Inflammatory macrophage treated with lipopolysaccharide for 4 hours (primary cell): Measurements from ENCODE around the gene ATP2B2.
A peak's percentile ranks its signal among the peaks of the same experiment; 100 is the strongest.

Experiments
- DNase-seq: peaks from one replicate; pipeline ENCODE4 v3.0.0-alpha.2; 2020

The ATP2B2 gene

DNA sequence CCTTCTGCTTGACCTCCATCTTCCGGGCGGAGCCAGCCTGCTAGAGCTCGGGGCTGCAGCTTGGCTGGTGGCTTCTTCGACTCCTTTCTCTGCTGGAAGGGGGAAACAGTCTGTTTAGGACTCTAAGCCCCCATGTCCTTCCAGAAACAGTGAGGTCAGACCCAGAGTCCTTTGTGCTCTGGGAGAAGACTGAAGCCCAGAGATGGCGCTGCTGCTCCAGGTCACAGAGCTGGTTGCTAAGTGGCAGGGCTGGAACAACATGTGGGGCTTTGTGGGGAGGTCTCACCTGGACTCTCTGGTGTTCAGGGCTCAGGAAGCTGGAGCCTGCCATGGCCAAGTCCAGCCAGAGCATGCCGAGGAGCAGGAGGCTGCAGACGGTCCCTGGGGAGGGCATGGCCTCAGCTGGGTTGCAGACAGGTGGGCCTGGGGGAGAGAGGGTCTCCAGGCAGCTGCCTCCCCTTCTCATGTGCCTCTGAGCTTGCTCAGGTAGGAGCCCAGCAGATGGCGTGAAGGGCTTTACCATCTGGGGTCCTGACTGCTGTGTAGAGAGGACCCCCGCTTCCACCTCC is 215.5 kb downstream of the ATP2B2 start:
- DNase-seq, result no peak

DNA sequence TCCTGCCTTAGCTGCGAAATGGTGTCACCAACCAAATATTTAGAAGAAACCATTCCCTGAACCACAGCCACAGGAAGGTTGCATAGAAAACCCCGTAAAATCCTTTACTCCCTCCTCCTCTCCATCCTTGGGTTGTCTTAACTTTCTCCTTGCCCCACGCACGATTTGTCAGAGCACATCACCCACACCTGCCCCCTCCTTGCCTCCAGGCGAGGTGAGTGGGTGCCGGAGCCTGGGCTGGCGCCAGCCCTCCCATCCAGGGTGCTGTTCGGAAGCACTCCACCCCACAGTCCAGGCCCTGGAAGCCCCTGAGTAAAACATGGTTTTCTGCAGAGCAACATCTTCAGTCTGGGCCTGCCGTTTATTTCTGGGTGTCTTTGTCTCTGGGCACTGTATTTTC is 216.3 kb downstream of the ATP2B2 start:
- DNase-seq, result no peak

DNA sequence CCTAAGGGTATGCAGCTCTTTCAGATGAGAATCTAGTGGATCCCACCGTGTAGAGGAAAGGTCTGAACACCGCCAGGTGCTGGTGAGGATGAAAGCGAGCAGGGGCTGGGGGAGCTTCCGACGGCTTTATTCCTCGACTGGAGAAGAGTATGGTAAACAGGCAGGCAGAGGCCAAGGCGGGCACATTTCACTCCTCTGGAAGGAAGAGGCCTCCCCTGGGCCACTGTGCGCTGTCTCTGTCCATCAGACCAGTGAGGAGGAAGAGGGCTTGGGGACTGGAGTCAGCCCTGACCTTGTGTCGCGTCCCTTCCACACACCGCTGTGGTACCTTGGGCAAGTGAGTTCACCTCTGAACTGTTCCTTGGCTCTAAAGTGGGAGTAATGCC is 216.8 kb downstream of the ATP2B2 start:
- DNase-seq, result no peak

DNA sequence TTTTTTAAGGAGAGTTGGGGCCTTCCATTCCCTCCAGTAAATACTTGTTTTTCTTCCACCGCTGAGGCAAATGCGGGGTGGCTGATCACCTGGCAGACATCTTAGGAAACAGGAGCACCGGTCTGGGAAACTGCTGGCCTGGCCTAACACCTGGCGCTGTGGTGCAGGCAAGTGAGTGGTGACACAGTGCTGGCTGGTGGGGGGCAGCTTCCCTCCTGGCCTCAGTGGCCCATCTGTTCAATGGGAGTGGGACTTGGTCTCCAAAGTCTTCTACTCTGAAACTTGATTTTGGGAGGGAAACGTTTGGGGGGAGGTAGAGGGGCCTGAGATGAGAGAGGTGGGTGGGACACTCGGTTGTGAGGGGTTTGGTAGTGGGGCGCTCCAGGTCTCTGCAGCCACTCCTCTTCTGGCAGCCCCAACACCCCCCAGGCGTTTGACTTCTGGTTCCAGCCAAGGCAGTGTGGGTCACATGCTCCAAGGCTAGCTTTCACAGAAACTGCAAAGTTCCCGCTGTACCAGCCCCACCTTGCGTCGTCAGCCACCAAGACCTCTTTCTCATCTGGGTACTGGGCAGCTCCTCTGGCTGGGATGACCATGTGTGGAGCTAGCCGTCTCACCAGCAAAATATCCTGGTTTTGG is 217.3 kb downstream of the ATP2B2 start:
- no peak for DNase-seq

DNA sequence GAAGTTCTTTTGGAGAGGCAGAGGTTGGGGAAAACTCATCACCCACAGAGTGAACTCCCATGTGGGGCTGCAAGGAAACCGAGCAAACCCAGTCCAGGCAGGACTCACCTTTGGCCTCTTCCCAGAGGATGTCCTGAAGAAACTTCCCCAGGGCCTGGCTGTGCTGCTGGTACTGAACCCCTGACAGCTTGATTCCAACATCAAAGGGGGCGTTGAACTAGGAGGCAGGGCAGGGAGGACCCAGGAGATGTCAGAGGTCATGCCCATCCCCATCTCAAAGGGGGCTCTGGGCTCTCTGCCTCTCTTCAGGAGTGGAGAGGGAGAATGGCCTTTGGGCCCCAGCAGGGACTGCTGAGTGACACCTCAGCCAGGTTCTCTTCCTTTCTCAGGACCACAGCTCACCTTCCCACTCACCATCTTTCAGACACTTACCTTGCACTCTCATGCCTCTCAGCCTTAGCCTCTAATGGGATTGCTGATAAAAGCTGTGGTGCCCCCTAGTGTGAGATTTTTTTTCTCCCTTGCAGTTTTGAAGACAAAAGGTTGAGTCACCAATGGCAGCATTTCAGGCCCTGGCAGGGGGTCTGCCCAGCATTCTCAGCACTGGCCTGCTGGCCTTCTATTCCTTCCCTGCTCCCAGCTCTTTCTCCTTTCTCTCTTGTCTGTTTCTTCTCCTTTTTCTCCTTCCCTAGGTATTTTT is 218.6 kb downstream of the ATP2B2 start:
- DNase-seq, result no peak

DNA sequence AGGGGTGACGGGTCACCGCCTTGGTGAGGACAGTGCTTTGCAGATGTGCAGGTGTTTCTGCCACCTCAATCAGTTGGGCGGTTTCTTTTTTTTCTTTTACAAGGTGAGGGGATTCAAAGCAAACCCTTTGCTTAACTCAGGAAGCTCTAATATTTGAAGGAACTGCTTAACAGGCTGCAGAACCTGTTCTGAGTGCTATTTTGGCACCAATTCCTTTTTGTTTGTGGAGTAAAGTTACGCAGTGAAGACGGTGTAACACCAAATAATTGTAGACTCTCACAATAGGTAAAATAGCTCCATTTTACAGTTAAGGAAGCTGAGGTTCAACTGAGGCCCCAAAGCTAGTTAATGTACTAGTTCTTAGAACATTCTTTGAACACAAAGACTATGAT is 219.3 kb downstream of the ATP2B2 start:
- DNase-seq, result no peak

DNA sequence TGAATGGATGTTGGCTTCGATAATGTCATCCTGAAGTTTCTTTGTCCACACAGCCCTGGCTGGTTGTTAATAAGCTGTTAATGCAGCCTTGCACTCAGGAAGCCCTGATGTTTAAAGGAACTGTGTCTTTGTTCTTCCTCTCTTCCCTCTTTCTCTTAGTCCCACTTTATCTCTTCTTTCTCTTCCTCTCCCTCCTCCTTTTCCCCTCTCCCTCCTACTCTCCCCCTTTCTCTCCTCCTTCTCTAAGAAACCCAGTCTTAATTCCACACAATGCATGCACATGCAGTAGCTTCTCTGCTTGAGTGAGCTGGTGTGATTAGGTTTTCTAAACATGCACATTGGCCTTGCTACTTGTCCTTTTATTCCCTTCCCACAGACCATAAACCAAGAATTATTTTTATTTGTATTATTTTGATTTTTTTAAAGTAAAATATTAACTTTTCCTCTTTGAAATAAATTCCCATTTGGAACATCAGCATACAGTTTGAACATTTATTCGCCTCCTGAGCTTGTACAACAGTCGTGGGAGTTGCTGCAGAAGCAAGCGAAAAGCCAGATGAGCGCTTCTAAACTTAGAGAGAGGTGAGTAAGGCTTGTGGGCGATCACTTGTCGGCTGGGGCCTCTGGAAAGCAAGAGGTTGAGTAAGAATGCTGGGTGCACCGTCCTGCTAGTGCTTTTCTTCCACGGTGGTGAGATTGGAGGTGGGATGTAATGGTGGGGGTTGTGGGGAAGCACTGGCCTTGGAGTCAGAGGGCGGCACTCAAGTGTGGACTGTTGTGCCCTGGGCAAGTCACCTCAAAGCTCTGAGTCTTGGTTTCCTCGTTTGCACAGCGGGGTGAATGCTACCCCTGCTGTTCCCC is 219.9 kb downstream of the ATP2B2 start:
- no peak for DNase-seq

DNA sequence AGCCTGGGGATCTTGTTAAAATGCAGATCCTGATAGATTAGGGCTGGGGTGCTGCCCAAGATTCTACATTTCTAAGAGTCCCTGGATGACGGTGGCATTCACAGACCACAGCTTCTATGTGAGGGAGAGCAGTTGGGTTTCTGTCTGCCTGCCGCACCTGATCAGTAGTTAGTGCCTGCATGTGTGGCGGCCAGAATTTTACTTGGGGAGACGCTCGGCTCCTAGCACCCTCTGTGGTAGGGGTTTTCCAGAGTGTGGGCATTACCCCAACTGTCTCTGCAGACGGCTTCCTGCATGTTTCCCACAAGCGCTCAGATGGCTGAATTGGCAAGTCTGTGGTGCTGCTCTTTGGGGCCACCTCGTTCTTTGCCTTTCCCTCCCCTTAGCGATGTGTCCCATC is 220.9 kb downstream of the ATP2B2 start:
- no peak for DNase-seq

DNA sequence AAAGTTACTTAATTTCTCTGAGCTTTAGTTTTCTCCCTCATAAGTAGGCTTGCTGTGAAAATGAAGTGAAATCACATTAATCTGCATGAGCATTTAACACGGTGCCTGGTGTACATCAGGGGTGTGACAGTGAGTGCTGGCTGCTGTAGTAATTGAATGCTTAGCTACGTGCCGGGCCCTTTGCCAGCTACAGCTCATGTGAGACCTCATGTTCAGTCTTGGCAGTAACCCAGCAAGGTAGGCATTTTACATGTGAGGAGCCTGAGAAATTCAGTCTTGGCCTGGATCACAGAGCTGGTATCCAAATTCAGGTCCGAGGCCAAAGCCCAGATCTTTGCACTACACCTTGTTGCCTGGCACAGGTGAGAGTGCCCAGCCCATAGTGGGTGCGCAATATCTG is 221.7 kb downstream of the ATP2B2 start:
- no peak for DNase-seq

DNA sequence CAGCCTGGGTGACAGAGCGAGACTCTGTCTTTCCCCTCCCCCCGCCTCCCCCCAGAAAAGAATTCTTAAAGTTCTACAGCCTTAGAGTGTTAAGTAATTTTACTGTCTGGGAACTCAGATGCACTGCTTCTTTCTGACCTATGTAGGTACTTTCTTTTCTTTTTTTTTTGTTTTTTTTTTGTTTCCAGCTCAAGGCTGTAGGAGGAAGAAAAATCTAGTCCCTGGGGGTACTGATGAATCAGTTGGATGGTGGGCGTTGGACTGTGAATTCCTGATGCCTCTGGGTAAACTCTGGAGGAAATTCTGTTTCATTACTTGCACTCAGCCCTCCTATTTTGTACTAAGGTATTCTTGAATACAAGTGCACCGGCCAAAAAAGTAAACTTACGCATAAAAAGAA is 223.4 kb downstream of the ATP2B2 start:
- DNase-seq, result peak; percentile 16

DNA sequence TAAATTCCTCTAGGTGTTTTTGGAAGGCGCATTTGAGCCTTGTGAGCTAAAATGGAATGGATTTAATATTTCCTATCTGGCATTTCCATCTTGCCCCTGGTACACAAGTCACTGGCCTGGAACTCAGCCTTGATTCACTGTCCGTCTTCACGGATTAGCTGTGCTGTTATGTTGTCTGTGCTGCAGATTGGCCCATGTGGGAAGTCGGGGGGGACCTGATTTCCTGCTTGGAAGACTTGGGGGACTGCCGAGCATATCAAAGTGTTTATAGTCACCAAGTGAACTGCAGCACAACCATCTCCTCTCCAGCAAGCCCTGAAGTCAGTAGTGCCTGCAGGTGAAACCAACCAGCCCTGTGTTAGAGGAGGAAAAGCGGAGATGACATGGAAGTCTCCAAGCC is 224.8 kb downstream of the ATP2B2 start:
- no peak for DNase-seq

DNA sequence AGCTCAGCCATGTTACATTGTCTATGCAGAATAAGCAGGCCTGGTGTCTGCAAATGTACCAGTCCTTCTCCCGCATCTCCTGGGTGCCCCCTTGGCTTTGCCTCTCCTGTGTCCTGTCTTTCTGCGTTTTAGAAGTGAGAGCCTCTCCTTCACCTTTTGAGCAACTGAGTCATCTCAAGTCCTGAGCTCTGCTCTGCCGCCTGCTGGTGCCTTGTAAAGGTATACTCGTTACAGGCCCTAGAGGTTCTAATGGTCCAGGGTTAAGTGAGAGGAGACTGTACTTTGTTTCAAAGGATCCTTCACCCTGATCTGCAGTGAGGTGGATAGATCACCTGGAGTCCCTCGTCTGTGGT is 225.2 kb downstream of the ATP2B2 start:
- no peak for DNase-seq

DNA sequence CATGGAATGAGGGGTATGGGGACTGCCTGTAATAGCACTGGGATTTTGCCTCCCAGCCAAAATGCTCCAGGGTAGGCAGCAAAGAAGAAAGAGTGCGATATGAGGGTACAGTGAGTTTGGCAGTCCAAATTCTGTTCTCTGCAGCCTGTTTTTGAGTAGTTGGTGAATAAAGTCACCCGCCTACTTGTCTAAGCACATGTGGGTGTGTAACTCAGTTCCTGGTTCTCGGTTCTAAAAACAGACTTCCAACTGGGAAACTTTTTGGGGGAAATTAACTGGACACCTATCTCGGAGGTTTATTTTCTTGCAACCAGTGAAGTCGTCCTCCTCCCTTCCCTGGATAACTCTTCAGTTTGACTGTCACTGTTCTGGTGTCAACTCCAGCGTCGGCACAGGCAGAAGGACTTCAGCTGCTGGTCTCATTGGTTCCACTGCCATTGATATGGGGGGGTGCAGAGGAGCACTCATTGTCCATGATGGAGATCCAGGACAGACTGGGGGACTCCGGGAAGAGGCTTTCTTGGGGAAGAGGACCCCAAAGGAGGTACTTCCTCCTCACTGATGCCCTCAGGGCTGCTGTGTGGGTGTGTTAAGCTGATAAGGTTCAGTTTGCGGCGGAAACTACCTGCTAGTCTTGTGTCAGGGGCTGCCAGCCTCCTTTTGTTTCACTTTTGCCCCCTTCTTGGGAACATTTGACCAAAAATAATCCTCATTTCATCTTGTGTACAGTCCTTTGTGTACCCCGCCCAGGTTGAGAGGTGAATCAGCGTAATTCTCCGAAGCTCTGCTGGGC is 225.8 kb downstream of the ATP2B2 start:
- no peak for DNase-seq

DNA sequence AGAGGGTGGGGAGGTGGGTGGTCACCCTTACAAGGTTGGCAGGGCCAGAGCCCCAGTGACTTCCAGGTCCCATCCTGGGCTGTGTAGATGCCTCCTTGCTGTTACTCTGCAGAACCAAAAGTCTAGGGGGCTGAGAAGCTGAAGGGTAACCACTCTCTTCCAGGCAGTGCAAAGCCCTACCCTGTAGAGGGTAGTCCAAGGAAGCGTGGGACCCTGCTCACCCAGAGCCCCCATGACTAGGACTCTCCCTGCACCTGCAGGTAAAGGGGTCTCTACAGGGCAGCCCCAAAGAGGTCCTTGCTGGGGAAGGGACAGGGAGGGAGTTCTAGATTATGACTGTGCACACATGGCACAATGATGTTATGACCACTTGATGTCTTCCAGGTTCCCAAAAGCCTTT is 226.9 kb downstream of the ATP2B2 start:
- no peak for DNase-seq

DNA sequence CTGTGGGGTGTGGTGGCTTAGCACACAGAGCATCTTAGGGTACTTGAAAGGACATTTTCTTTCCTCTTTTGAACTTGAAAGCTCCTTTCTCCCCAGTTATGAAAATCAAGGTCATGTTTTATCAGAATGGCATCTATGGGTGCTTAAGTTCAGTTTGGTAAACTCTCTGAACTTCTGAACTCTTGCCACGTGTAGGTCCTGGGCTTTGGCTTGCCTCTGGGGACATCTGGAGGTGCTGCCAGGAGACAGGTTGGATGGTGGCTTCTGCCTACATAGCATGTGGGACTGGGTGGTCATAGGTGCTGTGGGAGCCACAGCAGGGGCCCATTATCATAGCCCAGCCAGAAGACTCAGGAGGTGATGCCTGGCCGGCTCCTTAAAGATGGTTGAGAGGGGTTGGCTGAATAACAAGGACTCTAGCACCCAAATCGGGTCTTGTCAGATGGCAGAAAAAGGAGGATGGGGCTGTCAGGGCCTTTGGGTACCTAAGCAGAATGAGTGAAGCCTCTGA is 228.2 kb downstream of the ATP2B2 start:
- no peak for DNase-seq

DNA sequence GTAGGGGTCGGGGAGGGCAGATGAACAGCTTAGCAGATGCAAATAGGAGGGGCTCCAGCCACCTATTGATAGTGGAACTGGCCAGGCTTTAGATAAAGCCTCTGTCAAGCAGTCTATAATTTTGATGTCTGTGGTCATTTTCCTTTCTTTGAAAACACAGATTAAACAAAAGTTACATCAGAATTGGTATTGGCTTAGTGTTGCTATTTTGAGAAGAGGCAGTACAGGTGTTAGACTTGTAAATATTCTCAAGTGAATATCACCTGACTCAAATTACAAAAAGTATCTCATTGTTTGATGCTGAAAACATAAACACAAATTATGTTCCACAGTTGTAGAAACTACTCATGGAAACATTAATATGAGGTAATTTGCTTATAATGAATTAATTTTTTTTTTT is 230.8 kb downstream of the ATP2B2 start:
- no peak for DNase-seq
